ENCODE data around the gene CLIP2. TPM values are rescaled to one million over a fixed set of nuclear protein-coding genes. Genes with fewer than 3 reads are reported as not detected.

Gene CLIP2
- total RNA-seq, 1 donor from 2014 or later, result 6.6 TPM

DNA sequence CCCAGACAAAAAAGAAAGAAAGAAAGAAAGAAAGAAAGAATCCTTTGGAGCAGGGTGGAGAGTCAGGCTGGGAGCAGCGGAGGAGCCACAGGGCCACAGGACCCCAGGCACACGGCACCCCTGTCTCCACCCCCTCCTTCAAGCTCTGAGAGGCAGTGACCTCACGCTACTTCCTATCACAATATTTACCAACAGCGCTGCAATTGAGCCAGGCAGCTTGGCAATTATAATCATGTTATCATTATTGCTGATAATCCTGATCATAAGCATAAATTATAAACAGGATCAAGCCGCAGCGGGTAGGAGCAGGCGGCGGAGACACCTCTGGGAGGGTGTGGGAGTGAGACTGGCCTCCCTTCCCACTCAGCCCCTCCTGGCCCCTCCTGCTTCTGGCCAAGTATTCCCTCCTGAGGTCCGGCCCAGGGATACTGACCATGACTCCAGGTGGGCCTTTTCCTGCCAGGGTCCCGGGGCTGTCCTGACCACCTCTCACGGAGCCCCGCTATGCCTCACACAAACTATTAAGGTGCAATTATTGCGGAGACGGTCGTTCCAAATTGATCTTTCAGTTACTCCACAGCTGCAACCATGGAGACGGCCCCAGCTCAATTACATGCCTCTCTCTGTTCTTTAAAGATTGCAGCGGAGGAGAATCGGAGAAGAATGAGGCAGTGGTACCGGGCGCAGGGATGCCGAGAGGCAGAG, 154.5 kb downstream of the CLIP2 start:
- intact Hi-C loops (cut with DNase I), result no loop called here
- no peak for DNase-seq
- ATAC-seq (ENCODE audit: poor library complexity), result no peak

DNA sequence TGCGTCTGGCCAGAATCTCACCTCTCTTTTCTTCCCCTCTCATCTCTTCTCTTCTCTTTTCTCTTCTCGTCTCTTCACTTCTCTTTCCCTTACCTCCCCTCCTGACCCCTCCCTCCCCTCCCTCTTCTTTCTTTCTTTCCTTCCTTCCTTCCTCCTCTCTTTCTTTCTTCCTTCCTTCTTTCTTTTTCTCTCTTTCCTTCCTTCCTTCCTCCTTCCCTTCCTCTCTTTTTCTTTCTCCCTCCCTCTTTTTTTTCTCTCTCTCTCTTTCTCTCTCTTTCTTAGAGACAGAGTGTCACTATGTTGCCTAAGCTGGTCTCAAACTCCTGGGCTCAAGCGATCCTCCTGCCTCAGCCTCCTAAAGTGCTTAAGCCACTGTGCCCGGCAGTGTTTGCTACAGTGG, 159.9 kb downstream of the CLIP2 start:
- DNase-seq (no peak), ATAC-seq (ENCODE audit: poor library complexity) (no peak)
- intact Hi-C loops (cut with DNase I), result no loop called here

DNA sequence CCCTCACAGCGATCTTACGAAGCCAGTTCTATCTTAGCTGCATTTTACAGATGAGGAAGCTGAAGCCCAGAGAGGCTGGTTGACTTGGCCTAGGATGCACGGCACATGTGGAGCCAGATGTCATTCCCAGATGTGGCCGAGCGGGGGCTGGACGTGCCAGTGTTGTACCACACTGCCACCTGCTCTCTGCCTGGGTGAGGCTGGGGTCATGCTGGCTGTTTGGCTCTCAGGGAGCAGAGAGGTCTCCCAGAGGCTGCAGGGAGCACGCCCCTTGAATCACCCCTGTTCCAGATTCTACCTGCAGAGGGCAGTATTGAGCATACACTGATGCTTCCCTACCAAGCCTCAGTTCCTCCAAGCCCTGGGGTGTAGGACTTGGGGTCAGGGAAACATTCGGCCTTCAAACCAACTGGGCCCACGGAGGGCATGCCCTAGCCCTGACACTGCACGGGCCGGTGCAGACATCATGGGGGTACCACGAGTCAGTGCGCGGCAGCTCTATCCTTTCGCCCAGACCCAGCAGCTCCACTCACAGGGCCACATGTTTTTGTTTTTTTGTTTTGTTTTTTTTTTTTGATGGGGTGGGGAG, 160.7 kb downstream of the CLIP2 start:
- ATAC-seq (ENCODE audit: poor library complexity) (peak; percentile 34), DNase-seq (peak; percentile 49)
- intact Hi-C loops (cut with DNase I), result loop anchor here (10.0 kb wide), 1 partner anchor 85 kb away; no protein-coding TSS in a partner anchor

DNA sequence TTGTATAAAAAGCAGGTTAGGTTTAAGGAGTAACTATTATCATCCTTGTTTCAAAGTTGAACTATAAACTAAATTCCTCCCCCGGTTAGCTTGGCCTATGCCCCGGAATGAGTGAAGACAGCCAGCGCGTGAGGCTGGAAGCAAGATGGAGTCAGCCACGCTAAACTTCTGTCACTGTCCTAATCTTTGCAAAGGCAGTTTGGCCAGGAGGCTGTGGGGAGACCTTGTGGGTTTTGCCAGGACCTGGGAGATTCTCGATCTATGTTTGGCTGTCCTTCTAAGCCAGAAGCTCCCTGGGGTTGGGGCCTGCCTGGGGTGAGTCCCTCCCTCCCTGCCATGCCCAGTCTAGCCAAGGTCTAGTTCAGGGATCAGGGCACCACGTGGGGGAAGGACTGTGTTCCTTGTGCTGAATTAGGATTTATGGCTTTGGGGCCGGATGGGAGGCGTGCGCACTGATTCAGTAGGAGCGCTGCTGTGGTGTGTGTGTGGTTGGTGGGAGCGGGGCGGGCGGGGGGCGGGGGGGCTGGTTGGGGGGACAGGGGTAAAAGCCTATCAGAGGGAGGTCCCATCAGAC, 163.6 kb downstream of the CLIP2 start:
- DNase-seq (no peak), ATAC-seq (ENCODE audit: poor library complexity) (peak; percentile 16)
- intact Hi-C loops (cut with DNase I), result loop anchor here (10.0 kb wide), 1 partner anchor 82 kb away; no protein-coding TSS in a partner anchor

DNA sequence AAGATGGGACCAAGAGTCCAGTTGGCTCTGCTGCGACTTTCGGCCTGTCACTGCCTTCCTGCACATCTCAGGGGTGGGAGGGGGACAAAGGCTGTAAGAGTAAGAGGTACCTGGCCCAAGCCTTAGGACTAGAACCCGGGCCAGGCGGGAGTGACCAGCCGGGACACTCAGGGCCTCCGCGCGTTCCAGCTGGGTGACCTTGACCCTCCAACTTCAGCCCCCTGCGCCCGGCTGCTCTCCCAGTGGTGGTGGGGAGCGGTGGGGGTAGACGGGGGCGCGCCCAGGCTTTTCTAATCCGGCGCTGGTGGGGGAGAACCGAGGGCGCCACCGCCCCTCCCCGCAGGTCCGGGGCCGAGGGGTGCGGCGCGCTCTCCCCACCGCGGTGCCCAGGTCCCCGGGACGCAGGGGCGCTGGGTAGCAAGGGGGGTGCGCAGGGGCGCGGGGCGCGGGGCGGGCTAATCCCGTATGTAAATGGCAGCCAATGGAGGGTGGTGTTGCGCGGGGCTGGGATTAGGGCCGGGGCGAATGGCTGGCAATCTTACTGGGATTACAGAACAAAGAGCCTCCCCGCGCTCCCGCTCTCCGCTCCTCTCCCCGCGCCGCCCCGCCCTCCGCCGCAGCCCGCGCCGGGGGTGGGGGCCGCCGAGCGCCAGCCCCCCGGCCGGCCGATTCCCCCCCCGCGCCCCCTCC, 164.3 kb downstream of the CLIP2 start, which contains the start of gene GTF2IRD1:
Gene GTF2IRD1 (plus strand): TSS at position 585 of the 690 bp plus-strand sequence. CDS start 54,175 bp downstream, outside the sequence.
- ATAC-seq (ENCODE audit: poor library complexity) (peak; percentile 51), DNase-seq (peak; percentile 82)
- intact Hi-C loops (cut with DNase I), result loop anchor here (10.0 kb wide), 1 partner anchor 81 kb away; no protein-coding TSS in a partner anchor

DNA sequence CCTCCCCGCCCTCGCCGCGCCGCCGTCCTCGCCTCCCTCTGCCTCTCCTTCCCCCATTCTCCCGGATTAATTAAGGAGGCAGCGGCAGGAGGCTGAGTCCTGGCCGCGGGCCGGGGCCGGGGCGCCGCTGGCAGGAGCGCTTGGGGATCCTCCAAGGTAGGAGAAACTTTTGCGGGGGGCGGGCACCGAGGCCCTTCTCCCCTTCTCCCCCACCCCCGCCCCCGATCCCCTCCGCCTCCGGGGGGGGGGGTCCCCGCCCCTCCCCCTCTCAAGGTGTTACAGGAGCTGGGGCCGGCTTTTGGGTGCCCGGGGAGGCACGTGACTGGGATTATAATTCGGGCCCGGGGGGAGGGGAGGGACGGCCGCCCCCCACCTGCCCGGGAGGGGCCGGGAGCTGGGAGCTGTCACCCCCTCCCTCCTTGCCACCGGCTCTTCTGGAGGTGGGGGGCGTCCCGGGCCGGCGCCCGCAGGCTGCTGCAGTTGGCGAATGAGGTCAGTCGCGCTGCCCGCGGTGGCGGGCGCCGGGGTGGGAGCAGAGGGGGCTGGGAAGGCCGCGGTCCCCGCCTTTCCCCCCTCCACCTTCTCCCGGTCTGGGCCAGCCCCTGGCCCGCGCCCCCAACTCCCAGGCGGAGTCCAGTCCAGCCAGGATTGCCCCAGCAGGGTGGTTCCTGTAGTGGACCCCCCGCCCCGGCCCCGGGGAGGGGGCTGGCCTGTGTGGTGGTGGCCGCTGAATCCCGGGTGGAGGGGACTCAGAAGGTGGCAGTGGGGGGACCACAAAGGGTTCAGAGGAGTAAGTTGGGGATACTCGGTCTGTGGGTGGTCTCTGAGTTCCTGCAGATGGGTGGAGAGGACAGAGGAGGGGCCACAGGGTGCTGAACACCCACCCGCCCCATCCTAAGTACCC, 165.1 kb downstream of the CLIP2 start:
- intact Hi-C loops (cut with DNase I), result loop anchor here (10.0 kb wide), 1 partner anchor 81 kb away; no protein-coding TSS in a partner anchor
- ATAC-seq (ENCODE audit: poor library complexity) (peak; percentile 32), DNase-seq (no peak)

DNA sequence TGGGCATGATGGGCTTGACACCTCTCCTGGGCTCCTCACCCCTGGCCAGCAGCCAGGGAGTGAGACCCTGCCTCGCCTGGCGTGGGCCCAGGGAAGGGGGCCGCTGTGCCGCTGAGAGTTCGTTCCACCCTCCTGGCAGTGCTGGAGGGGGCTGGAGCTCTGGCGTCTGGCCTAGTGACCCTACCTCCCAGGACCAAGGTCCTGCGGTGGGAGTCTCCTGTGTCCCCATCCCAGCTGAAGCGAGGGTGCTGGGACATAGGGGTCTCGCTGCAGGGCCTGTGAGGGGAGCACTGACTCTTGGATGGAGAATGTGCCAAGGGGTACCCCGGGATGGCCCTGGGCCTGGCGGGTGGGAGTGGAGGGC, 165.7 kb downstream of the CLIP2 start:
- no peak for DNase-seq
- ATAC-seq (ENCODE audit: poor library complexity), result peak; percentile 11
- intact Hi-C loops (cut with DNase I), result loop anchor here (10.0 kb wide), 1 partner anchor 80 kb away; no protein-coding TSS in a partner anchor

DNA sequence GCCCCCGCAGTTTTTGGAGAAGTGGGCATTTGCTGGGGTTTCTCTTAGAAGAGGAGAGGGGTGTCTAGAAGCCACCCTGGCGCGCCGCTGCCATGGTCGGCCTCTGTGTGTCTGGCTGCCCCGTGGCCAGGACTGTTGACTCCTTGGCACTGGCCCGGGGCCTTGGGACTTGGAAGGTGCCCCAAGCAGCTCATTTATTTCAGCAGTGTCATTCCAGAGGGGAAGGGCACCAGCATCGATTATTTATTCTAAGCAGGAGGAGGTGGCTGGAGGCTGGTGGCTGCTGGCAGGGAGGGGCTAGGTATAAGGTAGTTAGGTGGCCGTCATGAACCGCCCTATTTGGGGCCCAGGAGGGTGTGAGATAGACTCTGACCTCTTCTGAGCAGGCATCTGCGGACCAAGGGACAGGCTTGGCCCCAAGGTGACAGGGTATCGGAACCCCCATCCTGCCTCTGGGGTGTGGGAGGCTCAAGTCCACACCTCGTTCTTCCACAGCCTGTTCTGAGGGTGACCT, 166.1 kb downstream of the CLIP2 start:
- DNase-seq (peak; percentile 70), ATAC-seq (ENCODE audit: poor library complexity) (peak; percentile 74)
- intact Hi-C loops (cut with DNase I), result loop anchor here (10.0 kb wide), 1 partner anchor 79 kb away; no protein-coding TSS in a partner anchor

Other genes starting within 250 kb of the CLIP2 start
- 8.6 TPM for gene LIMK1, start 205.6 kb upstream of the CLIP2 start, total RNA-seq
- gene EIF4H, start 115.1 kb upstream of the CLIP2 start, total RNA-seq, result 166 TPM
- gene LAT2, start 79.4 kb upstream of the CLIP2 start, total RNA-seq, result 2.2 TPM
- 9.4 TPM for gene RFC2, start 35.0 kb upstream of the CLIP2 start, total RNA-seq
- 21.7 TPM for gene GTF2IRD1, start 164.5 kb downstream of the CLIP2 start, total RNA-seq